Upper lobe of left lung (tissue), 4 donors: ENCODE results near the gene TM7SF3.

Experiments
- EP300 ChIP-seq, 4 donors: sonication (generic); formaldehyde crosslinking; IDR thresholded peaks; one replicate each; pipeline ENCODE4 v1.5.1; 2017; ENCODE audit warnings: antibody characterized with exemption in 4 of 4, control low read depth in 2 of 4
- POLR2A ChIP-seq, 4 donors: fragments of 450-650 bp; IDR thresholded peaks; one replicate each; pipeline ENCODE4 v1.5.1; 2016 to 2017; ENCODE audit warnings: antibody characterized with exemption in 4 of 4, mild to moderate bottlenecking in 2 of 4
- POLR2AphosphoS5 ChIP-seq, 2 donors: sonication (generic); formaldehyde crosslinking; IDR thresholded peaks; one replicate each; pipeline ENCODE4 v1.5.1; 2017; ENCODE audit warnings: antibody characterized with exemption in 2 of 2
- TF ChIP-seq, protein P1 (sequence below), 6 experiments: fragments of 450-650 bp in 4 of 6; fragments of 200-600 bp in 2 of 6; sonication (generic) in 2 of 6; IDR thresholded peaks; one replicate each; pipeline ENCODE4 v1.5.1; 2016 to 2019; ENCODE audit warnings: antibody characterized with exemption in 6 of 6

DNA sequence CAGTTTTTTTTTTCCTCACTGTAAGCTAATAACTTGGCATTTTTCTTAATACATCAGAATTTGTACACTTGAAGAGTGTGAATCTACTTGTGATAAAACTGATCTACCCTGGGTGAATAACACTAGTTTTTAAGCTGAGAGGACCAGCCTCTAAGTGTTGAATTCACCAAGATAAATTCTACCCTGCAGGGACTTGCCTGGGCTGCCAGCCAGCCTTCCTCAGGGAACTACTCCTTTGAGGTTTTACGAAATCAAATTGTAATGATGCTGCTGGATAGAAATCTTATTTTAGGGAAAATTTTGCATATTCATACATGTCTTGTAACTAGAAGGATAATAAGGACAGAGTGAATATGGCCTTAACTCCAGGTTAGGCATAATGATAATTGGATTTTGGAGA, 10.1 kb upstream of the TM7SF3 start:
- TF ChIP-seq POLR2A (IDR thresholded peaks at IDR 0.05) = no peak
- TF ChIP-seq, protein P1, sequence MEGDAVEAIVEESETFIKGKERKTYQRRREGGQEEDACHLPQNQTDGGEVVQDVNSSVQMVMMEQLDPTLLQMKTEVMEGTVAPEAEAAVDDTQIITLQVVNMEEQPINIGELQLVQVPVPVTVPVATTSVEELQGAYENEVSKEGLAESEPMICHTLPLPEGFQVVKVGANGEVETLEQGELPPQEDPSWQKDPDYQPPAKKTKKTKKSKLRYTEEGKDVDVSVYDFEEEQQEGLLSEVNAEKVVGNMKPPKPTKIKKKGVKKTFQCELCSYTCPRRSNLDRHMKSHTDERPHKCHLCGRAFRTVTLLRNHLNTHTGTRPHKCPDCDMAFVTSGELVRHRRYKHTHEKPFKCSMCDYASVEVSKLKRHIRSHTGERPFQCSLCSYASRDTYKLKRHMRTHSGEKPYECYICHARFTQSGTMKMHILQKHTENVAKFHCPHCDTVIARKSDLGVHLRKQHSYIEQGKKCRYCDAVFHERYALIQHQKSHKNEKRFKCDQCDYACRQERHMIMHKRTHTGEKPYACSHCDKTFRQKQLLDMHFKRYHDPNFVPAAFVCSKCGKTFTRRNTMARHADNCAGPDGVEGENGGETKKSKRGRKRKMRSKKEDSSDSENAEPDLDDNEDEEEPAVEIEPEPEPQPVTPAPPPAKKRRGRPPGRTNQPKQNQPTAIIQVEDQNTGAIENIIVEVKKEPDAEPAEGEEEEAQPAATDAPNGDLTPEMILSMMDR (IDR thresholded peaks at IDR 0.05) = no peak
- TF ChIP-seq POLR2AphosphoS5 (IDR thresholded peaks at IDR 0.05) = no peak
- no peak for TF ChIP-seq EP300 (IDR thresholded peaks at IDR 0.05)
